Activated naive CD4-positive, alpha-beta T cell treated with anti-CD3 and anti-CD28 coated beads for 36 hours (primary cell): Measurements from ENCODE around the gene CCT5. TPM values are rescaled to one million over a fixed set of nuclear protein-coding genes. Genes with fewer than 3 reads are reported as not detected.
A peak's percentile ranks its signal among the peaks of the same experiment; 100 is the strongest.
"Not testable (repeated sequence)": the region's sequence is repeated elsewhere in the genome, so short reads cannot be mapped to it uniquely, and the experiment has no call there.

Experiments
- CTCF ChIA-PET: fragments of 350-600 bp; sonication (Branson Sonifier 250); formaldehyde crosslinking; loops from one replicate; lab custom pipeline; 2021; ENCODE audit warnings: antibody characterized with exemption; lab: Charles Lee
- DNase-seq: peaks from one replicate; pipeline ENCODE4 v3.0.0-alpha.2; 2020
- H3K27ac Mint-ChIP-seq: one replicate; pipeline ENCODE4 v1.8.0; 2021; ENCODE audit warnings: mild to moderate bottlenecking, mixed read lengths
- H3K27me3 Mint-ChIP-seq: one replicate; pipeline ENCODE4 v1.8.0; 2021; ENCODE audit warnings: low read depth, mixed read lengths
- H3K36me3 Mint-ChIP-seq: one replicate; pipeline ENCODE4 v1.8.0; 2021; ENCODE audit warnings: low read depth, mixed read lengths
- H3K4me1 Mint-ChIP-seq: one replicate; pipeline ENCODE4 v1.8.0; 2021; ENCODE audit warnings: low read depth, mixed read lengths
- H3K4me3 Mint-ChIP-seq: one replicate; pipeline ENCODE4 v1.8.0; 2021; ENCODE audit warnings: mild to moderate bottlenecking, moderate library complexity, mixed read lengths
- H3K9me3 Mint-ChIP-seq: one replicate; pipeline ENCODE4 v1.8.0; 2021; ENCODE audit warnings: mixed read lengths
- intact Hi-C: fragments of 100-400 bp; cut with micrococcal nuclease; formaldehyde crosslinking; loops from one replicate; pipeline ENCODE4 v1.15.1; 2023
- total RNA-seq, 2 experiments: library from RNA; stranded (reverse); gene quantifications; one replicate each; pipeline ENCODE4 v1.2.3, GENCODE V29; 2021

The CCT5 gene
- total RNA-seq, 2 experiments from 2014 or later, result 414 to 419 TPM

DNA sequence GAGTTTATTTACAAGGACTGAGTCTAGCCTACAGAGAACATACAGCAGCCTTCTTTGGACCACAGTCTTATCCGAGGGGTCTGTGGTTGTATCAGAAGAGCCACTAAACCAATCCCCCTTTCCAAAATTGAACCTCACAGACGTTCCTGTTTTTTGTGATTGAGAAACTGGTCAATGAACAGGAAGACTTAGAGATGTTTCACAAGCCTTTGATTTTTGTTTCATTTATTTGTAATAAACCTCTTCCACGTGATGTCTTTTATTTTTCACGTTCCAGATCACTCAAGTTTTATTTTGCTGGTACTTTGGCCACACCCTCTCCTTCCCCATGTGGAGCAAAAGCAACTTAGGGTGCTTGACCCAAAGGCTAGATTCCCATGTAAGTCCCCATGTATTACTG is 16.1 kb downstream of the CCT5 start:
- CTCF ChIA-PET, result interaction anchor here (1.1 to 4.3 kb wide), 3 partner anchors 10 to 47 kb away, joined by 3 to 16 read pairs (median 3); no protein-coding TSS in a partner anchor
- no peaks in the 10 kb centered on the region for H3K4me1 Mint-ChIP-seq
- intact Hi-C loops, result no loop called here
- no peak overlapping the region for H3K4me3 Mint-ChIP-seq
- H3K9me3 Mint-ChIP-seq, result no peaks in the 10 kb centered on the region
- no peaks in the 10 kb centered on the region for H3K27me3 Mint-ChIP-seq
- H3K36me3 Mint-ChIP-seq, result peaks cover 30% of the 10 kb centered on the region
- DNase-seq, result no peak
- peak overlapping the region; percentile 3 for H3K27ac Mint-ChIP-seq

DNA sequence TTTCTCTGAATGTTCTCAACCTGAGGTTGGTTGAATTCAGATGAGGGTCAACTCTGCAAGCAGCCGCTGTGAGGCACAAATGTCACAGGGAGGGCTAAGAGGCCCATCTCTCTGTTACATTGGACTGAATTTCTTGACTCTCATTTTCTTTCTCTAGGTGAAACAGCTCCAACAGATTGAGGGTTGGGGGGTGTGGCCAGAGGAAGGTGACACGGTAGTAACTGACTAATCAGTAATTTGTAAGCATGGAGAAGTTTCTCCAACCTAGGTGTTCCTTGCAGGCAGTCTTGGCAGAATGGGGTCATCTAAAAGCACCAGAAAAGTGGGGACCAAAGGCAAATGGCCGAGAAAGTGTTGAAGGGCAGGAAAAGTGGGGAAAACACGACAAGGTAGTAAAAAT is 16.8 kb downstream of the CCT5 start:
- Mint-ChIP-seq H3K9me3 (no peaks in the 10 kb centered on the region), H3K36me3 (peaks cover 30% of the 10 kb centered on the region), H3K27ac (no peak overlapping the region), H3K4me1 (no peaks in the 10 kb centered on the region), H3K27me3 (no peaks in the 10 kb centered on the region), H3K4me3 (no peak overlapping the region)
- CTCF ChIA-PET, result no interaction called here
- intact Hi-C loops, result no loop called here
- DNase-seq, result no peak

DNA sequence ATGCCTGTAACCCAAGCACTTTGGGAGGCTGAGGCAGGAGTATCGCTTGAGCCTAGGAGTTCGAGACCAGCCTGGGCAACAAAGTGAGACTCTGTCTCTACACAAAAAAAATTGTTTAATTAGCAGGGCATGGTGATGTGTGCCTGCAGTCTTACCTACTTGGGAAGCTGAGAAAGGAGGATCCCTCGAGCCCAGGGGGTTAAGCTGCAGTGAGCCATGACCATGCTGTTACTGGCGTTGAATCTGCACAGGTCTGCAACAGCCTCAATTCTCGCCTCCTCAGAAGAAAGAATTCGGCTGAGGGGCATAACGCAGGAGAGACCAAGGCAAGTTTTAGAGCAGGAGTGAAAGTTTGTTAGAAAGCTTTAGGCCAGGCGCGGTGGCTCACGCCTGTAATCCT is 18.0 kb downstream of the CCT5 start:
- H3K36me3 Mint-ChIP-seq, result peaks cover 21% of the 10 kb centered on the region

DNA sequence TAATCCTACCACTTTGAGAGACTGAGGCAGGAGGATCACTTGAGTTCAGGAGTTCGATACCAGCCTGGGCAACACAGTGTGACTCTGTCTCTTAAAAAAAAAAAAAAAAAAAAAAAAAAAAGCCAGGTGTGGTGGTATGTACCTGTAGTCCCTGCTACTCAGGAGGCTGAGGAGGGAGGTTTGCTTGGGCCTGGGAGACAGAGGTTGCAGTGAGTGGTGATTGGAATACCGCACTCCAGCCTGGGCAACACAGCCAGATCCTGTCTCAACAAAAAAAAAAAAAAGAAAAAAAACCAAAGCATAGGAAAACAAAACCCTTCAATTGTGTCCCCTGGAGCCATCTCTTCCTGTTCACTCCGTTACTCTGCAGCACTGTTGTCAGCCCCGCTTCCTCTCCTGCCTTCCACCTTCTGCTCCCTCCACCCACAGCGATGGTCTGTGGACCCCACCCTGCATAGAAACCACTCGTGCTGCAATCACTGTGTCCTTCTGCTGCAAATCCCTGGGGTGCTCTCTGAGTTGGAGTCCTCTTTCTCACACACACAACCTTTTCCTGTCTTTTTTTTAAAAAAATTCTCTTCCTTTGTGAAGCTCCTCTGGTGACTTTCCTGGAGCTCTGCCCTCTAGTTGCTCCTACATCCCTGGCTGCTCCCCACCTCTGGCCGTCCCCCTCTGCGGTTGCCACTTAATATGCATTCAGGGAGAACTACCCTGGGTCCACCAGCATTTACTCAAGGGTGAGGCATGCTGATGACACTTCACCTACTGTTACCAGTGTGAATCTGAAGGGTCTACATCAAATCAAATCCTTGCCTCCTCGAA is 22.2 kb downstream of the CCT5 start:
- no peak for DNase-seq
- H3K4me1 Mint-ChIP-seq, result peaks cover 24% of the 10 kb centered on the region
- intact Hi-C loops, result no loop called here
- H3K27ac Mint-ChIP-seq, result no peak overlapping the region
- H3K36me3 Mint-ChIP-seq, result no peaks in the 10 kb centered on the region
- CTCF ChIA-PET, result interaction anchor here (1.6 to 2.4 kb wide), 2 partner anchors 12 to 152 kb away, joined by 3 to 8 read pairs; no protein-coding TSS in a partner anchor
- H3K4me3 Mint-ChIP-seq, result no peak overlapping the region
- peaks cover 3% of the 10 kb centered on the region for H3K9me3 Mint-ChIP-seq
- no peaks in the 10 kb centered on the region for H3K27me3 Mint-ChIP-seq

More for the DNA sequence above, 18.0 kb downstream of the CCT5 start:
- Mint-ChIP-seq H3K9me3 (no peaks in the 10 kb centered on the region), H3K4me1 (peaks cover 6% of the 10 kb centered on the region), H3K4me3 (no peak overlapping the region), H3K27ac (no peak overlapping the region), H3K27me3 (no peaks in the 10 kb centered on the region)
- intact Hi-C loops, result no loop called here
- no peak for DNase-seq
- CTCF ChIA-PET, result no interaction called here

DNA sequence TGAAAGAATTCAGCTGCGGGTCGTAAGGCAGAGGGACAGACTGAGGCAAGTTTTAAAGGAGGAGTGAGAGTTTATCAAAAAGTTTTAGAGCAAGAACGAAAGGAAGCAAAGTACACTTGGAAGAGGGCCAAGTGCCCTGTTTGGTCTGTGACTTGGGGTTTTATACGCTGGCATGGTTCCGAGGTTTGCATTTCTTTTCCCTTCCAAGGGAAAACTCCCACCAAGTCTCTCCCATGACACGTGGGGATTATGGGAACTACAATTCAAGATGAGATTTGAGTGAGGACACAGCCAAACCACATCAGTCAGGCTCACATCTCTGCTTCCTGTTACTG is 22.8 kb downstream of the CCT5 start:
- intact Hi-C loops, H3K4me3 Mint-ChIP-seq, H3K27ac Mint-ChIP-seq, DNase-seq, H3K9me3 Mint-ChIP-seq, H3K36me3 Mint-ChIP-seq, H3K27me3 Mint-ChIP-seq: not testable (repeated sequence)
- peaks cover 24% of the 10 kb centered on the region for H3K4me1 Mint-ChIP-seq
- CTCF ChIA-PET, result interaction anchor here (1.6 to 2.4 kb wide), 2 partner anchors 11 to 151 kb away, joined by 3 to 8 read pairs; no protein-coding TSS in a partner anchor

DNA sequence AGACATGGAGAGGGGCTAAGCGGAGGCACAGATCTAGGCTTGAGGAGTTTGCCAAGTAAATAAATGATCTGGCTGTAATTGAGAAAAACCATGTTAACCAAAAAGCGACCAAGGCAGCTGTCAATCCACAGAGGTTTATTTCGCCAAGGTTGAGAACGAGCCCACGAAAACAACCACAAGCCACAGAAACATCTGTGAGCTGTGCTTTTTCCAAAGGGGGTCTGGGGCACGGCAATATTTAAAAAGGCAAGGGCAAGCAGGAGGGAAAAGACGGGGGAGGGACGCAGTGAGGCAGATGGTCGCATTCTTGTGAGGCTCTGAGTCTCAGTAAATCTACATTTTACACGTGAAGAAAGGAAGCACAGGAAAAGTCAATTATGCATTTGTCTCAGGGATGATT is 25.4 kb downstream of the CCT5 start:
- H3K4me1 Mint-ChIP-seq, result peaks cover 24% of the 10 kb centered on the region
- H3K27ac Mint-ChIP-seq, result no peak overlapping the region
- no peak for DNase-seq
- intact Hi-C loops, result no loop called here
- H3K9me3 Mint-ChIP-seq, result peaks cover 3% of the 10 kb centered on the region
- no peaks in the 10 kb centered on the region for H3K36me3 Mint-ChIP-seq
- CTCF ChIA-PET, result interaction anchor here (0.8 kb wide), 1 partner anchor 9 kb away, joined by 4 read pairs; no protein-coding TSS in a partner anchor
- no peaks in the 10 kb centered on the region for H3K27me3 Mint-ChIP-seq
- no peak overlapping the region for H3K4me3 Mint-ChIP-seq

DNA sequence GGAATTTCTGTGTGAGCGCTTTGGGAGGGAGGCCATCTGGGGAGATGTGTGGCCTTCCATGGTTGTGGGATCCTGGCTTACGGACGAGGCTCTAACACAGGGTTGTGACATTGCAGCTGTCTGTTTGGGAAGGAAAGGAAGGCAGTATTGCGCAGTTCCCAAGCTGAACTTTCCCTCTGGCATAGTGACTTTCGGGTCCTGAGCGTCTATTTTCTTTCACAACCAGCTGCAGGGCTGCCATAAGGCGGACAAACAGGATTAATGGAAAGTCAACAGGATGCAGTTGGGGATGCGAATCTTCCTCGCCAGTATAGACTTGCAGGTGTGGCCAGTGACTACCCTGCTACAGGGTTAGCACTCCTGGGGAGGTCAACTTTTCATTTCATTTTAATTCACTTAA is 25.9 kb downstream of the CCT5 start:
- Mint-ChIP-seq H3K4me3 (no peak overlapping the region), H3K27ac (no peak overlapping the region), H3K36me3 (no peaks in the 10 kb centered on the region), H3K9me3 (peaks cover 3% of the 10 kb centered on the region), H3K4me1 (peaks cover 24% of the 10 kb centered on the region), H3K27me3 (no peaks in the 10 kb centered on the region)
- CTCF ChIA-PET, result interaction anchor here (0.8 kb wide), 1 partner anchor 8 kb away, joined by 4 read pairs; no protein-coding TSS in a partner anchor
- DNase-seq, result no peak
- intact Hi-C loops, result no loop called here

DNA sequence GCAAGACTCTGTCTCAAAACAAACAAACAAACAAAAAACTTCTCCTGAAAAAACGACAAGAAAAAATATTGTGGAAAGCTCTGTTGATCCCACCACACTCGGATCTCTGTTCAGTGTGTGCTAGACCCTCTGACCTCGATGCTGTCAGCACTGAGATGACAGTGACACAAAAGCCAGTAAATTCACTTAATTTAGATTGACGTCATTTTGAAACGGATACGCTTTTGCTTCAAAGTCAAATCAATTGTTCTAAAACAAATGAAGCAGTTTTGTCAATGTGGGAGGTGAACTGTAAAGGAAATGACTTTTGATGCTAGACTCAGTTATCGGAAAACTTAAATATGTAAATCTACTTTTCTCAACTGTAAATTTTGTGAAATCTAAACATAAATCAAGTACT is 26.6 kb downstream of the CCT5 start:
- no peak overlapping the region for H3K27ac Mint-ChIP-seq
- H3K4me1 Mint-ChIP-seq, result peaks cover 24% of the 10 kb centered on the region
- H3K27me3 Mint-ChIP-seq, result no peaks in the 10 kb centered on the region
- H3K9me3 Mint-ChIP-seq, result peaks cover 3% of the 10 kb centered on the region
- H3K4me3 Mint-ChIP-seq, result no peak overlapping the region
- CTCF ChIA-PET, result interaction anchor here (0.8 kb wide), 2 partner anchors 7 to 316 kb away, joined by 3 to 4 read pairs; no protein-coding TSS in a partner anchor
- intact Hi-C loops, result no loop called here
- no peak for DNase-seq
- no peaks in the 10 kb centered on the region for H3K36me3 Mint-ChIP-seq

DNA sequence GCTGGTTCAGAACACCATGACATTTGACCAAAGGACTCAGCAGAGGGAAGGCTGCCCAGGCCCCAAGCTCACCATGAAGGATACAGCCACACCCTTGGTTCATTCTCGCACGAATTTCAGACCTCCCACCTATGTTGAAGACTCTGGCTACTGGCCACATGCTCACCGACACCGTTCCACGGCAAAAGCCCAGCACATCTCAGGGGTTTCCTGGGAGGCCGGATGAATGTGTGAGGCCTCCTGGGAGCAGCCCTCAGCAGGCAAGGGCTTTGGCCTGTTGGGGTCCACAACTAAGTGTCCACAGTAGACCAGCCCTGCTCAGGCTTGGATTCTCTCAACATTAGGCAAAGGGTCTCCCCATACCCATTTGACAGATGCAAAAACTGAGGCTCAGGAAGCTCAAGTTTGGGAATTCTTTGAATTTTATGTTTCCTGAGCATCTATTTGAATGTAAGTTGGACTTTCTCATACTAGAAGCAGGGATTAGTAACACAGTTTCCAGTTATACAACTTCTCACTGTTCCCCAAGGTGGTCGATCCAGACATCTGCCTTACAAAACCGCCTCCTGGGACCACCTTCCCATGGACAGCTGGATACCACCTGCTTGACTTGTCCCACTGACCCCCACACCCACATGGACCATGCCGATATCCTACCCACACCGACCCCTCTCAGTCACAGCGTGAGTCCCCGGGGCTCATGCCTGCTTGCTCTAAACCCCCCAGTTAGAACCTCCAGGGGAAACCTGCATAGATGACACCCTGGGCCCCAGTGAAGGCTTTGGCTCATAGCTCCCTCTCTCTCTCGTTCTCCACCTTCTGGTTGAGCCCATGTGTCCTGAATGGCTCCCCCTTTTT is 27.9 kb downstream of the CCT5 start:
- Mint-ChIP-seq H3K9me3 (peaks cover 3% of the 10 kb centered on the region), H3K27ac (no peak overlapping the region), H3K4me3 (no peak overlapping the region), H3K36me3 (no peaks in the 10 kb centered on the region), H3K4me1 (peaks cover 18% of the 10 kb centered on the region), H3K27me3 (no peaks in the 10 kb centered on the region)
- no peak for DNase-seq
- CTCF ChIA-PET, result interaction anchor here (0.8 to 3.2 kb wide), 3 partner anchors 146 to 350 kb away, joined by 3 to 13 read pairs (median 8); no protein-coding TSS in a partner anchor
- intact Hi-C loops, result no loop called here

DNA sequence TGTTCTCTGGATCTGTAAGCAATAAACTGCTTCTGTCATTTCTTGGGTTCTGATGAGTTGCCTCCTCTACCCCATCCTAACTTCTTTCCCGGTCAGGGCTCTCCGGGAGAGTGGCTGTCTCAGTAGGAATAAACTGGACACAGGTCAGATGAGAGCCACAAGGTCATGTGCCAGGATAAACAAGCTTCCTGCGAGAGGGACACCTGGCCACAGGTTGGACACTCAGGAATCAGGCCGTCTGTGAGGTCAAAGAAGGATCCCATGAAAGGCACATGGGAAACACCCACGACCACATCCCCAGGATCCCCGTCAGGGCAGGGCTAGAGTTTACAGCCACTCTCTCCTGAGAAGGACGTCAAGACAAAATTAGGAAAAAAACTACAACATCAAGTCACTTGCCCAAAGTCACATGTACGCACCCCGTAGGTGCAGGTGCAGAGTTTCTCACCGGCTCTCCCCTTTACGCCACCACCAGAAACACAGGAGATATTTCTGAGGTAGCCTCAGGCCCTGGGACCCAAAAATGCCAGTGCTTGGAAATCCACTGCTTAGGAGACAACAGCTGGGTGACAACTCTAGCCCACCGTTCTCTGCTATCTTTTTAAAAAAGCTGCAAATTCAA is 28.7 kb downstream of the CCT5 start:
- no peak overlapping the region for H3K4me3 Mint-ChIP-seq
- no peaks in the 10 kb centered on the region for H3K36me3 Mint-ChIP-seq
- H3K27me3 Mint-ChIP-seq, result no peaks in the 10 kb centered on the region
- intact Hi-C loops, result no loop called here
- DNase-seq, result no peak
- CTCF ChIA-PET, result interaction anchor here (0.8 to 3.2 kb wide), 2 partner anchors 145 to 349 kb away, joined by 3 to 13 read pairs; no protein-coding TSS in a partner anchor
- peaks cover 3% of the 10 kb centered on the region for H3K9me3 Mint-ChIP-seq
- no peak overlapping the region for H3K27ac Mint-ChIP-seq
- H3K4me1 Mint-ChIP-seq, result peaks cover 18% of the 10 kb centered on the region

DNA sequence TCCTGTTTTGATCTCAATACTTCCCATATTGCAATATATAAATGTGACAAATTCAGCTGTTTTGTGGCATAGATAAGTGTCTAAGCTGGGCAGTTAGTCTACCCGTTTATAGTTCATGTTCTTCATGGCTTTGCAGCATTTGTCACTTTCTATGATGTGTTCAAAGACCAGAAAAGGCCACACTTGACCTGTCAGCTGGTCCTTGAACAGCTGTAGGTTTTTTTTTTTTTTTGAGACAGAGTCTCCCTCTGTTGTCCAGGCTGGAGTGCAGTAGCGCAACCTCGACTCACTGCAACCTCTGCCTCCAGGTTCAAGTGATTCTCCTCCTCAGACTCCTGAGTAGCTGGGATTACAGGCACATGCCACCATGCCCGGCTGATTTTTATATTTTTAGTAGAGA is 29.2 kb downstream of the CCT5 start:
- H3K4me3 Mint-ChIP-seq, result no peak overlapping the region
- intact Hi-C loops, result no loop called here
- no peaks in the 10 kb centered on the region for H3K27me3 Mint-ChIP-seq
- H3K36me3 Mint-ChIP-seq, result no peaks in the 10 kb centered on the region
- H3K9me3 Mint-ChIP-seq, result peaks cover 3% of the 10 kb centered on the region
- DNase-seq, result no peak
- H3K4me1 Mint-ChIP-seq, result peaks cover 16% of the 10 kb centered on the region
- H3K27ac Mint-ChIP-seq, result no peak overlapping the region
- CTCF ChIA-PET, result interaction anchor here (0.7 to 3.2 kb wide), 2 partner anchors 145 to 211 kb away, joined by 4 to 13 read pairs; no protein-coding TSS in a partner anchor
